Uterus (tissue), 2 donors: ENCODE results near the gene ZNF609.

Source experiments
- POLR2A ChIP-seq, 2 donors: fragments of 450-650 bp; IDR thresholded peaks; one replicate each; pipeline ENCODE4 v1.6.1; 2016; ENCODE audit warnings: antibody characterized with exemption in 2 of 2, mild to moderate bottlenecking in 1 of 2, moderate library complexity in 1 of 2
- TF ChIP-seq, protein P1 (sequence below), 4 experiments: fragments of 200-600 bp in 2 of 4; fragments of 450-650 bp in 2 of 4; sonication (generic) in 2 of 4; IDR thresholded peaks; one replicate each; pipeline ENCODE4 v1.5.1; 2016 to 2019; ENCODE audit warnings: antibody characterized with exemption in 4 of 4, mild to moderate bottlenecking in 2 of 4, moderate library complexity in 1 of 4

DNA sequence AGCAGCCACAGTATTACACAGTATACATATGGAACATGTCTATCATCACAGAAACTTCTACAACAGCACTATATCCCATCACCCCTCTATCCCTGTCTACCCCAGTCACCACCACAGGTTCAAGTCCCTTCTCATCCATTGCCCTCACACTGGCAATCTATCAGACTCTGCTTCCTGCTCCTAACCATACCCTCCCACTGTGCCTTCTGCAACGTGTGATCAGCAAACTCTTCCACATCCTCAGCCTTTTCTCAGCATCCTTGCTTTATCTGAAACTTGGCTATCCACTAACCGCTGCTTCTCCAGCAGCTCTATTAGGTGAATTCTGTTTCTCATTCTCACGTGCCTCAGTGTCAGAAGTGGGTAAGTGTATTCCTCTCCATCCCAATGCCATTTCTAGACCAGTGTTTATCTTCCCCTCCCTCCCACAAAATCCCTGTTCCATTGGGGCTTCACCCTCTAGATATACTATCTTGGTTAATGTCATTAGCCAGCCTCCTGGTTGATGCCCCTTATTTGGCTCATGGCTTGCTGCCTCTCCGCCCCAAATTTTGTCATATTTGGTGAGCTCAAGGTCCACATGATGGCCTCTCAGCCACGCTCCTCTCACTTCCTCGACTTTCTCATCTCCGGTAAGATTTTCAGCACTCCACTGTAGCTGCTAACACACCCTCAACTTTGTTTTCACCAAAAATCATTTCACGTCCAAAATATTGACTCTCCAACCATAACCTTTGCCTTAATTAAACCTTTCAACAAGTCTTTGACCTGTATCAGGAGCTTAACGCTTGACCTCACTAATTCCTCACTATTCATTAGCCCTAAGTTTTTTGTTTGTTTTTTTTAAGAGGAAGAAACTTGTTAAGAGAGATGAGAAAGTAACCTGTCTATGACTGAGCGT, 245.9 kb downstream of the ZNF609 start:
- TF ChIP-seq POLR2A (IDR thresholded peaks at IDR 0.05), result no peak
- TF ChIP-seq, protein P1, sequence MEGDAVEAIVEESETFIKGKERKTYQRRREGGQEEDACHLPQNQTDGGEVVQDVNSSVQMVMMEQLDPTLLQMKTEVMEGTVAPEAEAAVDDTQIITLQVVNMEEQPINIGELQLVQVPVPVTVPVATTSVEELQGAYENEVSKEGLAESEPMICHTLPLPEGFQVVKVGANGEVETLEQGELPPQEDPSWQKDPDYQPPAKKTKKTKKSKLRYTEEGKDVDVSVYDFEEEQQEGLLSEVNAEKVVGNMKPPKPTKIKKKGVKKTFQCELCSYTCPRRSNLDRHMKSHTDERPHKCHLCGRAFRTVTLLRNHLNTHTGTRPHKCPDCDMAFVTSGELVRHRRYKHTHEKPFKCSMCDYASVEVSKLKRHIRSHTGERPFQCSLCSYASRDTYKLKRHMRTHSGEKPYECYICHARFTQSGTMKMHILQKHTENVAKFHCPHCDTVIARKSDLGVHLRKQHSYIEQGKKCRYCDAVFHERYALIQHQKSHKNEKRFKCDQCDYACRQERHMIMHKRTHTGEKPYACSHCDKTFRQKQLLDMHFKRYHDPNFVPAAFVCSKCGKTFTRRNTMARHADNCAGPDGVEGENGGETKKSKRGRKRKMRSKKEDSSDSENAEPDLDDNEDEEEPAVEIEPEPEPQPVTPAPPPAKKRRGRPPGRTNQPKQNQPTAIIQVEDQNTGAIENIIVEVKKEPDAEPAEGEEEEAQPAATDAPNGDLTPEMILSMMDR (IDR thresholded peaks at IDR 0.05), result no peak
